ENCODE results near the gene PARP4.
"Not testable (repeated sequence)": the region's sequence is repeated elsewhere in the genome, so short reads cannot be mapped to it uniquely, and the experiment has no call there.

PARP4 gene

GRCh38 chr13:24385902-24386301 lies 126.7 kb downstream of the PARP4 start:
- H3K27me3 ChIP-seq (ENCODE audit: insufficient read depth, poor library complexity, severe bottlenecking): no peaks in the 10 kb centered on the region
- H3K4me3 ChIP-seq (replicated peaks; ENCODE audit: insufficient read depth, low read length): no peak overlapping the region
- TF ChIP-seq GABPA (IDR thresholded peaks at IDR 0.05; ENCODE audit: low read depth): no peak
- TF ChIP-seq CTCF (IDR thresholded peaks at IDR 0.05; ENCODE audit: insufficient read depth, low read length): no peak
- TF ChIP-seq POLR2AphosphoS5 (IDR thresholded peaks at IDR 0.05; ENCODE audit: low read depth): no peak
- TF ChIP-seq SPI1 (IDR thresholded peaks at IDR 0.05; ENCODE audit: borderline replicate concordance, low read depth): no peak
- TF ChIP-seq REST (IDR thresholded peaks at IDR 0.05; ENCODE audit: insufficient replicate concordance, low read depth): no peak
- H3K27ac ChIP-seq (replicated peaks): no peak overlapping the region
- no peak for DNase-seq (ENCODE audit: low read depth in 1 of 2, low spot score in 1 of 2)

- DNase-seq (ENCODE audit: low read depth in 1 of 2, low spot score in 1 of 2); H3K4me3 ChIP-seq (replicated peaks; ENCODE audit: insufficient read depth, low read length); H3K27ac ChIP-seq (replicated peaks); H3K27me3 ChIP-seq (ENCODE audit: insufficient read depth, poor library complexity, severe bottlenecking): not testable (repeated sequence)
These were observed 127.6 kb downstream of the PARP4 start for GRCh38 chr13:24384946-24385345.

- not testable (repeated sequence) for H3K4me3 ChIP-seq (replicated peaks; ENCODE audit: insufficient read depth, low read length); DNase-seq (ENCODE audit: low read depth in 1 of 2, low spot score in 1 of 2); H3K27me3 ChIP-seq (ENCODE audit: insufficient read depth, poor library complexity, severe bottlenecking); H3K27ac ChIP-seq (replicated peaks)
These were observed 128.5 kb downstream of the PARP4 start for GRCh38 chr13:24384091-24384490.

- no peak overlapping the region for H3K27ac ChIP-seq (replicated peaks)
- TF ChIP-seq SPI1 (IDR thresholded peaks at IDR 0.05; ENCODE audit: borderline replicate concordance, low read depth): no peak
- TF ChIP-seq CTCF (IDR thresholded peaks at IDR 0.05; ENCODE audit: insufficient read depth, low read length): no peak
- H3K27me3 ChIP-seq (ENCODE audit: insufficient read depth, poor library complexity, severe bottlenecking): no peaks in the 10 kb centered on the region
- DNase-seq (ENCODE audit: low read depth in 1 of 2, low spot score in 1 of 2): no peak
- H3K4me3 ChIP-seq (replicated peaks; ENCODE audit: insufficient read depth, low read length): no peak overlapping the region
These were observed 130.9 kb downstream of the PARP4 start for GRCh38 chr13:24381541-24382265.

- not testable (repeated sequence) for DNase-seq (ENCODE audit: low read depth in 1 of 2, low spot score in 1 of 2); H3K27ac ChIP-seq (replicated peaks); H3K27me3 ChIP-seq (ENCODE audit: insufficient read depth, poor library complexity, severe bottlenecking)
These were observed 131.7 kb downstream of the PARP4 start for GRCh38 chr13:24380881-24381280.

GRCh38 chr13:24380227-24380626 lies 132.4 kb downstream of the PARP4 start:
- H3K27ac ChIP-seq (replicated peaks); DNase-seq (ENCODE audit: low read depth in 1 of 2, low spot score in 1 of 2); H3K27me3 ChIP-seq (ENCODE audit: insufficient read depth, poor library complexity, severe bottlenecking); H3K4me3 ChIP-seq (replicated peaks; ENCODE audit: insufficient read depth, low read length): not testable (repeated sequence)

More at GRCh38 chr13:24380881-24381280, 131.7 kb downstream of the PARP4 start:
- not testable (repeated sequence) for H3K4me3 ChIP-seq (replicated peaks; ENCODE audit: insufficient read depth, low read length)

GRCh38 chr13:24371273-24371672 lies 141.3 kb downstream of the PARP4 start:
- not testable (repeated sequence) for DNase-seq (ENCODE audit: low read depth in 1 of 2, low spot score in 1 of 2); H3K27ac ChIP-seq (replicated peaks); H3K4me3 ChIP-seq (replicated peaks; ENCODE audit: insufficient read depth, low read length); H3K27me3 ChIP-seq (ENCODE audit: insufficient read depth, poor library complexity, severe bottlenecking)

Data from HL-60 (cell line).